GM18858 (cell line): ENCODE results near the gene TMEM151A.
"Not testable (repeated sequence)": the region's sequence is repeated elsewhere in the genome, so short reads cannot be mapped to it uniquely, and the experiment has no call there.

Experiments used
- ATAC-seq: cut with Tn5 transposase; IDR thresholded peaks from one replicate; pipeline ENCODE4 v1.9.1; 2021; ENCODE audit not compliant: unreplicated experiment

Gene TMEM151A

GRCh38 chr11:66291706-66292542 is at the start of gene TMEM151A:
Gene TMEM151A (plus strand): TSS chr11:66291894. CDS start chr11:66292014, 120 bp downstream.
- no peak for ATAC-seq

- ATAC-seq = no peak
Observed at GRCh38 chr11:66242095-66242765, 49.5 kb upstream of the TMEM151A start.

GRCh38 chr11:66243782-66244535 is 47.7 kb upstream of the TMEM151A start:
- no peak for ATAC-seq

GRCh38 chr11:66247295-66247694 is 44.4 kb upstream of the TMEM151A start:
- ATAC-seq = no peak

- ATAC-seq = no peak
Observed at GRCh38 chr11:66247801-66248200, 43.9 kb upstream of the TMEM151A start.

GRCh38 chr11:66248903-66249302 is 42.8 kb upstream of the TMEM151A start:
- ATAC-seq = no peak

GRCh38 chr11:66251809-66252208 is 39.9 kb upstream of the TMEM151A start:
- ATAC-seq = no peak

- not testable (repeated sequence) for ATAC-seq
Observed at GRCh38 chr11:66253081-66253480, 38.6 kb upstream of the TMEM151A start.

- peak; percentile 10 for ATAC-seq
Observed at GRCh38 chr11:66258473-66258893, 33.2 kb upstream of the TMEM151A start.

- ATAC-seq = no peak
Observed at GRCh38 chr11:66259225-66259624, 32.5 kb upstream of the TMEM151A start.

- ATAC-seq = no peak
Observed at GRCh38 chr11:66259956-66260355, 31.7 kb upstream of the TMEM151A start.

- no peak for ATAC-seq
Observed at GRCh38 chr11:66261578-66261977, 30.1 kb upstream of the TMEM151A start.

GRCh38 chr11:66262191-66262590 is 29.5 kb upstream of the TMEM151A start:
- ATAC-seq = no peak

GRCh38 chr11:66262696-66263095 is 29.0 kb upstream of the TMEM151A start:
- no peak for ATAC-seq

GRCh38 chr11:66263231-66263630 is 28.5 kb upstream of the TMEM151A start:
- ATAC-seq = no peak

GRCh38 chr11:66263785-66264184 is 27.9 kb upstream of the TMEM151A start:
- no peak for ATAC-seq

GRCh38 chr11:66264383-66264782 is 27.3 kb upstream of the TMEM151A start:
- no peak for ATAC-seq

GRCh38 chr11:66264914-66265313 is 26.8 kb upstream of the TMEM151A start:
- no peak for ATAC-seq

- ATAC-seq = no peak
Observed at GRCh38 chr11:66265531-66266377, 25.9 kb upstream of the TMEM151A start.

GRCh38 chr11:66266378-66267038 is 25.2 kb upstream of the TMEM151A start:
- ATAC-seq = no peak
